ENCODE measurements around the gene RAB40C.

Gene RAB40C

DNA sequence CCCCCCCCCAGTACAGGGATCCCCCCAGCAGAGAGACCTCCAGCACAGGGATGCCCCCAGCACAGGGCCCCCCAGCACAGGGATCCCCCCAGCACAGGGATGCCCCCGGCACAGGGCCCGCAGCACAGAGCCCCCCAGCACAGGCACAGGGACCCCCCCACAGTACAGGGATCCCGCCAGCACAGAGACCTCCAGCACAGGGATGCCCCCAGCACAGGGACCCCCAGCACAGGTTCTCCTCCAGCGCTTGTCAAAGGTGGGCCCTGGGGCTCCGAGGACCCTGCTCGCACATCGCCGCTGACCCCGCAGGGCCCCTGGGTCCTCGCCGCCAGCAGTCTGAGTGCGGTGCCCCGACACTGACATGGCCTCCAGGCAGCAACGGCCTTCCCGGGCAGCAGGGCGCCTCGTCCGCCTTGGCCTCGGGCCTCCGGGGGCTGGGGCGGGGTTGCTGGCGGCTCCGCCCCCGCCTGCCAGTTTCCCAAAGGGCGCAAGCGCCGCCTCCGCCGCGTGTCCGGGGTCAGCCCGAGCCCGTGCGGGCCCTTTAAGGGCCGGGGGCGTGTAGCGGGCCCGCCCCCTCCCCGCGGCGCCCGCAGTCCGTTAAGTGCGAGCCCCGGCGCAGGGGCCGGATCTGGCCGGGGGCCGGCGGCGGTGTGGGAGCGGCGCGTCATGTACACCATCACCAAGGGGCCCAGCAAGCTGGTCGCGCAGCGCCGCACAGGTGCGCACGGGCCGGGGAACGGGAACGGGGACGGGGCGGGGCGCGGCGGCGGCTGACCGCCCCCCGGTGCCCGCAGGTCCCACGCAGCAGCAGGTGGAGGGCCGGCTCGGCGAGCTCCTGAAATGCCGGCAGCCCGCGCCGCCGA lies 51.7 kb downstream of the RAB40C start, which contains the start of gene MCRIP2 (continued):
- TF ChIP-seq, protein P1, sequence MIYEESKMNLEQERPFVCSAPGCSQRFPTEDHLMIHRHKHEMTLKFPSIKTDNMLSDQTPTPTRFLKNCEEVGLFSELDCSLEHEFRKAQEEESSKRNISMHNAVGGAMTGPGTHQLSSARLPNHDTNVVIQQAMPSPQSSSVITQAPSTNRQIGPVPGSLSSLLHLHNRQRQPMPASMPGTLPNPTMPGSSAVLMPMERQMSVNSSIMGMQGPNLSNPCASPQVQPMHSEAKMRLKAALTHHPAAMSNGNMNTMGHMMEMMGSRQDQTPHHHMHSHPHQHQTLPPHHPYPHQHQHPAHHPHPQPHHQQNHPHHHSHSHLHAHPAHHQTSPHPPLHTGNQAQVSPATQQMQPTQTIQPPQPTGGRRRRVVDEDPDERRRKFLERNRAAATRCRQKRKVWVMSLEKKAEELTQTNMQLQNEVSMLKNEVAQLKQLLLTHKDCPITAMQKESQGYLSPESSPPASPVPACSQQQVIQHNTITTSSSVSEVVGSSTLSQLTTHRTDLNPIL (CRISPR knock-in tag; IDR thresholded peaks at IDR 0.05; ENCODE audit: low read depth) = no peak

- peak; percentile 9; the same call in 2 of the 3 replicates for ATAC-seq
- TF ChIP-seq TCF4 (CRISPR knock-in tag; IDR thresholded peaks at IDR 0.05; ENCODE audit: borderline replicate concordance) = no peak
- TF ChIP-seq, protein P2, sequence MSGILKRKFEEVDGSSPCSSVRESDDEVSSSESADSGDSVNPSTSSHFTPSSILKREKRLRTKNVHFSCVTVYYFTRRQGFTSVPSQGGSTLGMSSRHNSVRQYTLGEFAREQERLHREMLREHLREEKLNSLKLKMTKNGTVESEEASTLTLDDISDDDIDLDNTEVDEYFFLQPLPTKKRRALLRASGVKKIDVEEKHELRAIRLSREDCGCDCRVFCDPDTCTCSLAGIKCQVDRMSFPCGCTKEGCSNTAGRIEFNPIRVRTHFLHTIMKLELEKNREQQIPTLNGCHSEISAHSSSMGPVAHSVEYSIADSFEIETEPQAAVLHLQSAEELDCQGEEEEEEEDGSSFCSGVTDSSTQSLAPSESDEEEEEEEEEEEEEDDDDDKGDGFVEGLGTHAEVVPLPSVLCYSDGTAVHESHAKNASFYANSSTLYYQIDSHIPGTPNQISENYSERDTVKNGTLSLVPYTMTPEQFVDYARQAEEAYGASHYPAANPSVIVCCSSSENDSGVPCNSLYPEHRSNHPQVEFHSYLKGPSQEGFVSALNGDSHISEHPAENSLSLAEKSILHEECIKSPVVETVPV (CRISPR knock-in tag; IDR thresholded peaks at IDR 0.05) = peak; percentile 38; the same call in 1 of the 2 replicates
These were observed 52.6 kb downstream of the RAB40C start for GRCh38 chr16:642189-643049.

GRCh38 chr16:643050-643368 lies 53.1 kb downstream of the RAB40C start:
- ATAC-seq = no peak
- TF ChIP-seq, protein P2 (CRISPR knock-in tag; IDR thresholded peaks at IDR 0.05) = no peak
- TF ChIP-seq ZFP30 (CRISPR knock-in tag; IDR thresholded peaks at IDR 0.05) = no peak
- no peak for TF ChIP-seq GLIS3 (CRISPR knock-in tag; IDR thresholded peaks at IDR 0.05)
- no peak for TF ChIP-seq ZNF8 (CRISPR knock-in tag; IDR thresholded peaks at IDR 0.05)
- TF ChIP-seq, protein P3, sequence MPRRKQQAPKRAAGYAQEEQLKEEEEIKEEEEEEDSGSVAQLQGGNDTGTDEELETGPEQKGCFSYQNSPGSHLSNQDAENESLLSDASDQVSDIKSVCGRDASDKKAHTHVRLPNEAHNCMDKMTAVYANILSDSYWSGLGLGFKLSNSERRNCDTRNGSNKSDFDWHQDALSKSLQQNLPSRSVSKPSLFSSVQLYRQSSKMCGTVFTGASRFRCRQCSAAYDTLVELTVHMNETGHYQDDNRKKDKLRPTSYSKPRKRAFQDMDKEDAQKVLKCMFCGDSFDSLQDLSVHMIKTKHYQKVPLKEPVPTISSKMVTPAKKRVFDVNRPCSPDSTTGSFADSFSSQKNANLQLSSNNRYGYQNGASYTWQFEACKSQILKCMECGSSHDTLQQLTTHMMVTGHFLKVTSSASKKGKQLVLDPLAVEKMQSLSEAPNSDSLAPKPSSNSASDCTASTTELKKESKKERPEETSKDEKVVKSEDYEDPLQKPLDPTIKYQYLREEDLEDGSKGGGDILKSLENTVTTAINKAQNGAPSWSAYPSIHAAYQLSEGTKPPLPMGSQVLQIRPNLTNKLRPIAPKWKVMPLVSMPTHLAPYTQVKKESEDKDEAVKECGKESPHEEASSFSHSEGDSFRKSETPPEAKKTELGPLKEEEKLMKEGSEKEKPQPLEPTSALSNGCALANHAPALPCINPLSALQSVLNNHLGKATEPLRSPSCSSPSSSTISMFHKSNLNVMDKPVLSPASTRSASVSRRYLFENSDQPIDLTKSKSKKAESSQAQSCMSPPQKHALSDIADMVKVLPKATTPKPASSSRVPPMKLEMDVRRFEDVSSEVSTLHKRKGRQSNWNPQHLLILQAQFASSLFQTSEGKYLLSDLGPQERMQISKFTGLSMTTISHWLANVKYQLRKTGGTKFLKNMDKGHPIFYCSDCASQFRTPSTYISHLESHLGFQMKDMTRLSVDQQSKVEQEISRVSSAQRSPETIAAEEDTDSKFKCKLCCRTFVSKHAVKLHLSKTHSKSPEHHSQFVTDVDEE (CRISPR knock-in tag; IDR thresholded peaks at IDR 0.05) = no peak
- TF ChIP-seq SNAI2 (CRISPR knock-in tag; IDR thresholded peaks at IDR 0.05) = no peak
- no peak for TF ChIP-seq ESRRG (CRISPR knock-in tag; IDR thresholded peaks at IDR 0.05)
- no peak for TF ChIP-seq RARB (CRISPR knock-in tag; IDR thresholded peaks at IDR 0.05)
- no peak for TF ChIP-seq ARNTL (CRISPR knock-in tag; IDR thresholded peaks at IDR 0.05; ENCODE audit: borderline replicate concordance, low read depth)
- TF ChIP-seq ZNF70 (CRISPR knock-in tag; IDR thresholded peaks at IDR 0.05) = no peak
- no peak for TF ChIP-seq TOX (CRISPR knock-in tag; IDR thresholded peaks at IDR 0.05; ENCODE audit: borderline replicate concordance)
- TF ChIP-seq ZC3H10 (CRISPR knock-in tag; IDR thresholded peaks at IDR 0.05) = no peak
- TF ChIP-seq ISL1 (CRISPR knock-in tag; IDR thresholded peaks at IDR 0.05) = no peak

DNA sequence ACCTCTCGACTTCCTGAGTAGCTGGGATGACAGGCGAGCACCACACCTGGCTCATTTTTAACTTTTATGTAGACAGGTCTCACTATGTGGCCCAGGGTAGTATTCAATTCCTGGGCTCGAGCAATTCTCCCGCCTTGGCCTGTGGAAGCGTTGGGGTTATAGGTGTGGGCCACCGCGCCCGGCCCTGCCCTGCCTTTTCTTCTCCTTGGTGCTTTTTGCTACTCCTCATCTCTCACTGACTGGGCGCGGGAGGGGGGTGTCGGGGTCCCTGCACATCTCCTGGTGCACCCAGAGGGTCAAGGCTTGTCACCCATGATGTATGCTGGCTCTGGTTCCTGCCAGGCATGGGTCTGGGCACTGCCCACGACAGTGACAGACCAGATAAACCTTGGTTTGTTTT lies 54.7 kb downstream of the RAB40C start:
- no peak for ATAC-seq
- TF ChIP-seq BACH2 (CRISPR knock-in tag; IDR thresholded peaks at IDR 0.05; ENCODE audit: borderline replicate concordance) (no peak), ZNF70 (CRISPR knock-in tag; IDR thresholded peaks at IDR 0.05) (no peak), TOX (CRISPR knock-in tag; IDR thresholded peaks at IDR 0.05; ENCODE audit: borderline replicate concordance) (no peak), CSDC2 (CRISPR knock-in tag; IDR thresholded peaks at IDR 0.05) (no peak), SNAI2 (CRISPR knock-in tag; IDR thresholded peaks at IDR 0.05) (no peak), POU6F1 (CRISPR knock-in tag; IDR thresholded peaks at IDR 0.05; ENCODE audit: borderline replicate concordance, low read depth) (no peak), ZNF565 (CRISPR knock-in tag; conservative IDR thresholded peaks at IDR 0.05; ENCODE audit: low read depth) (no peak), ZC3H10 (CRISPR knock-in tag; IDR thresholded peaks at IDR 0.05) (no peak), ZNF8 (CRISPR knock-in tag; IDR thresholded peaks at IDR 0.05) (no peak), ZFP3 (CRISPR knock-in tag; IDR thresholded peaks at IDR 0.05) (no peak), GLIS3 (CRISPR knock-in tag; IDR thresholded peaks at IDR 0.05) (no peak), PPARA (CRISPR knock-in tag; IDR thresholded peaks at IDR 0.05; ENCODE audit: borderline replicate concordance) (no peak), OSR1 (CRISPR knock-in tag; IDR thresholded peaks at IDR 0.05) (no peak), ZFP30 (CRISPR knock-in tag; IDR thresholded peaks at IDR 0.05) (no peak)
- TF ChIP-seq, protein P3 (CRISPR knock-in tag; IDR thresholded peaks at IDR 0.05) = no peak
